NCI-H345 treated with DMSO at 0.1 percent for 48 hours (cell line): ENCODE data around the gene KIR3DL1.
"Not testable (repeated sequence)": the region's sequence is repeated elsewhere in the genome, so short reads cannot be mapped to it uniquely, and the experiment has no call there.

ENCODE experiments used
- DNase-seq: peaks from one replicate; lab custom pipeline; 2025; ENCODE audit not compliant: unreplicated experiment; lab: John Stamatoyannopoulos, UW

The KIR3DL1 gene

GRCh38 chr19:54816251-54816650 lies at the start of gene KIR3DL1:
Gene KIR3DL1, plus strand, starts transcription at chr19:54816468.
- not testable (repeated sequence) for DNase-seq

- not testable (repeated sequence) for DNase-seq
These were observed 46.6 kb upstream of the KIR3DL1 start, which contains the start of gene KIR2DL1 for GRCh38 chr19:54769646-54770045. Gene KIR2DL1, plus strand, starts transcription at chr19:54769793. Its CDS starts 58 bp downstream, at chr19:54769851.

- not testable (repeated sequence) for DNase-seq
These were observed 45.8 kb upstream of the KIR3DL1 start for GRCh38 chr19:54770511-54770910.

GRCh38 chr19:54771018-54771960 lies 45.0 kb upstream of the KIR3DL1 start:
- not testable (repeated sequence) for DNase-seq

GRCh38 chr19:54772666-54773065 lies 43.6 kb upstream of the KIR3DL1 start:
- not testable (repeated sequence) for DNase-seq

GRCh38 chr19:54775095-54775815 lies 41.0 kb upstream of the KIR3DL1 start:
- DNase-seq = not testable (repeated sequence)

GRCh38 chr19:54775830-54776229 lies 40.4 kb upstream of the KIR3DL1 start:
- not testable (repeated sequence) for DNase-seq

- not testable (repeated sequence) for DNase-seq
These were observed 38.4 kb upstream of the KIR3DL1 start for GRCh38 chr19:54777851-54778250.

- DNase-seq = not testable (repeated sequence)
These were observed 37.4 kb upstream of the KIR3DL1 start for GRCh38 chr19:54778896-54779295.

GRCh38 chr19:54782916-54783315 lies 33.4 kb upstream of the KIR3DL1 start:
- DNase-seq = not testable (repeated sequence)

- not testable (repeated sequence) for DNase-seq
These were observed 30.1 kb upstream of the KIR3DL1 start for GRCh38 chr19:54786091-54786723.

- DNase-seq = not testable (repeated sequence)
These were observed 28.1 kb upstream of the KIR3DL1 start for GRCh38 chr19:54788154-54788553.

GRCh38 chr19:54790711-54791110 lies 25.6 kb upstream of the KIR3DL1 start:
- DNase-seq = no peak

GRCh38 chr19:54791476-54791875 lies 24.8 kb upstream of the KIR3DL1 start:
- no peak for DNase-seq

GRCh38 chr19:54792814-54793213 lies 23.5 kb upstream of the KIR3DL1 start:
- DNase-seq = no peak

- no peak for DNase-seq
These were observed 20.5 kb upstream of the KIR3DL1 start for GRCh38 chr19:54795758-54796157.

- DNase-seq = no peak
These were observed 12.9 kb upstream of the KIR3DL1 start, which contains the start of gene KIR2DL4 for GRCh38 chr19:54803410-54803809. Gene KIR2DL4, plus strand, starts transcription at chr19:54803610. Its CDS starts 42 bp downstream, at chr19:54803652.

GRCh38 chr19:54804101-54804500 lies 12.2 kb upstream of the KIR3DL1 start:
- DNase-seq = no peak

GRCh38 chr19:54804571-54804970 lies 11.7 kb upstream of the KIR3DL1 start:
- DNase-seq = no peak

GRCh38 chr19:54805665-54806515 lies 10.4 kb upstream of the KIR3DL1 start:
- no peak for DNase-seq
